Left lung (tissue), 10 donors: ENCODE results near the gene POLA1. TPM values are rescaled to one million over a fixed set of nuclear protein-coding genes. Genes with fewer than 3 reads are reported as not detected.

Experiments used
- ATAC-seq: fragments of 200-7000 bp; cut with Tn5 transposase; one replicate; pipeline ENCODE4 v1.9.1; 2020; ENCODE audit warnings: moderate library complexity
- DNase-seq, 4 donors: peaks; one replicate each; pipeline ENCODE4 v3.0.0-alpha.2; 2013 to 2020
- H3K27ac ChIP-seq, 2 donors: fragments of 200-600 bp; sonication (generic) in 1 of 2; one replicate each; pipeline versions ENCODE4 v1.5.0 to v1.8.0; 2020 to 2021
- H3K27me3 ChIP-seq, 2 donors: fragments of 200-600 bp; sonication (generic) in 1 of 2; one replicate each; pipeline versions ENCODE4 v1.5.0 to v1.8.0; 2020 to 2021
- H3K36me3 ChIP-seq, 2 donors: fragments of 200-600 bp; sonication (generic) in 1 of 2; one replicate each; pipeline versions ENCODE4 v1.5.0 to v1.8.0; 2020 to 2021
- H3K4me1 ChIP-seq, 2 donors: fragments of 200-600 bp; one replicate each; pipeline ENCODE4 v1.8.0; 2021
- H3K4me3 ChIP-seq, 2 donors: fragments of 200-600 bp; sonication (generic) in 1 of 2; one replicate each; pipeline versions ENCODE4 v1.5.0 to v1.8.0; 2020 to 2021; ENCODE audit warnings: mild to moderate bottlenecking in 1 of 2
- H3K9me3 ChIP-seq, 2 donors: fragments of 200-600 bp; sonication (generic) in 1 of 2; one replicate each; pipeline versions ENCODE4 v1.5.0 to v1.8.0; 2020 to 2021
- intact Hi-C, 2 donors: fragments of 100-400 bp; cut with DNase I; formaldehyde crosslinking; loops; one replicate each; pipeline versions ENCODE4 v1.11.2 to v1.14.2; 2022
- polyA plus RNA-seq, 6 donors: library from polyadenylated mRNA; unstranded; fragments of 120-200 nt; gene quantifications; one replicate each; pipeline ENCODE4 v1.2.1, GENCODE V29; 2013; ENCODE audit not compliant: insufficient read length in 6 of 6
- total RNA-seq, 2 donors: library from RNA; stranded (reverse); fragmentation: NEBNext Ultra II Directional; extraction: Animal tissue kit (Norgen Biotek cat#: 25700); gene quantifications; one replicate each; pipeline ENCODE4 v1.2.1, GENCODE V29; 2021
- TF ChIP-seq, protein P1 (sequence below), 2 donors: fragments of 200-600 bp; sonication (generic) in 1 of 2; IDR thresholded peaks; one replicate each; pipeline versions ENCODE4 v1.5.0 to v1.8.0; 2021; ENCODE audit warnings: antibody characterized with exemption in 2 of 2
- donor health status: DM: no; HTN: yes; CAD: no.
- donor health status: DM: no; HTN: no; CAD: no.

POLA1 gene
- total and polyA plus RNA-seq, 8 donors = 11.0 to 19.6 (median 15.8) TPM

DNA sequence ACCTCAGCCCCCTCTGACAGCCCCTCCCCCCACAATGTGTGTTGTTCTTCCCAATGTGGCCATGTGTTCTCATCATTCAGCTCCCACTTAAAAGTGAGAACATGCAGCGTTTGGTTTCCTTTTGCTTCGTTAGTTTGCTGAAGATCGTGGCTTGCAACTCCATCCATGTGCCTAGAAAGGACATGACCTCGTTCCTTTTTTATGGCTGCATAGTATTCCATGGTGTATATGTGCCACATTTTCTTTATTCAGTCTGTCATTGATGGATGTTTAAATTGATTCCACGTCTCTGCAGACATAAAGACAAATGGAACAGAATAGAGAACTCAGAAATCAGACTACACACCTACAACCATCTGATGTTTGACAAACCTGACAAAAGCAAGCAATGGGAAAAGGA lies 276.1 kb downstream of the POLA1 start:
- Histone ChIP-seq H3K4me3 (no peak overlapping the region), H3K36me3 (no peaks in the 10 kb centered on the region), H3K27me3 (no peaks in the 10 kb centered on the region), H3K9me3 (no peaks in the 10 kb centered on the region), H3K27ac (no peak overlapping the region), H3K4me1 (no peaks in the 10 kb centered on the region)
- DNase-seq = no peak
- TF ChIP-seq, protein P1, sequence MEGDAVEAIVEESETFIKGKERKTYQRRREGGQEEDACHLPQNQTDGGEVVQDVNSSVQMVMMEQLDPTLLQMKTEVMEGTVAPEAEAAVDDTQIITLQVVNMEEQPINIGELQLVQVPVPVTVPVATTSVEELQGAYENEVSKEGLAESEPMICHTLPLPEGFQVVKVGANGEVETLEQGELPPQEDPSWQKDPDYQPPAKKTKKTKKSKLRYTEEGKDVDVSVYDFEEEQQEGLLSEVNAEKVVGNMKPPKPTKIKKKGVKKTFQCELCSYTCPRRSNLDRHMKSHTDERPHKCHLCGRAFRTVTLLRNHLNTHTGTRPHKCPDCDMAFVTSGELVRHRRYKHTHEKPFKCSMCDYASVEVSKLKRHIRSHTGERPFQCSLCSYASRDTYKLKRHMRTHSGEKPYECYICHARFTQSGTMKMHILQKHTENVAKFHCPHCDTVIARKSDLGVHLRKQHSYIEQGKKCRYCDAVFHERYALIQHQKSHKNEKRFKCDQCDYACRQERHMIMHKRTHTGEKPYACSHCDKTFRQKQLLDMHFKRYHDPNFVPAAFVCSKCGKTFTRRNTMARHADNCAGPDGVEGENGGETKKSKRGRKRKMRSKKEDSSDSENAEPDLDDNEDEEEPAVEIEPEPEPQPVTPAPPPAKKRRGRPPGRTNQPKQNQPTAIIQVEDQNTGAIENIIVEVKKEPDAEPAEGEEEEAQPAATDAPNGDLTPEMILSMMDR (IDR thresholded peaks at IDR 0.05) = no peak
- ATAC-seq = no peak
- intact Hi-C loops = no loop called here

DNA sequence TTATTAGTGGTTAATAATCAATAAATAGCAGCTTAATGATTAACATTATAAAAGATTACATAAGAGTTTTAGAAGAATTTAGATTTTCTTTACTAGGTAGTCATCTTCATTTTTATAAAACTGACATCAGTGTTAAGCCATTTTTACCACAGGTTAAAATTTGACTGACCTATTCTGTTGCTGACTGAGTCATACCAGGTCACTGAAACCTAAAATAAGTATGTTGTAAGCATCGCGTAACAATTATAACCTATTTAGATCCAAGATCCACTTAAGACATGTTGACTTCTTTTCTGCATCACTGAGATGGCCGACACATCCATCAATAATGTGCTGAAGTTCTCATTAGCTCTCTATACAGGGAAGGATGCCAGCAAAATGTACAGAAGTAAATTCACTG lies 285.4 kb downstream of the POLA1 start:
- Histone ChIP-seq H3K27ac (no peak overlapping the region), H3K27me3 (no peaks in the 10 kb centered on the region), H3K4me1 (no peaks in the 10 kb centered on the region), H3K4me3 (no peak overlapping the region), H3K36me3 (no peaks in the 10 kb centered on the region), H3K9me3 (no peaks in the 10 kb centered on the region)
- no peak for DNase-seq
- ATAC-seq = no peak
- intact Hi-C loops = no loop called here
- TF ChIP-seq, protein P1 (IDR thresholded peaks at IDR 0.05) = no peak

DNA sequence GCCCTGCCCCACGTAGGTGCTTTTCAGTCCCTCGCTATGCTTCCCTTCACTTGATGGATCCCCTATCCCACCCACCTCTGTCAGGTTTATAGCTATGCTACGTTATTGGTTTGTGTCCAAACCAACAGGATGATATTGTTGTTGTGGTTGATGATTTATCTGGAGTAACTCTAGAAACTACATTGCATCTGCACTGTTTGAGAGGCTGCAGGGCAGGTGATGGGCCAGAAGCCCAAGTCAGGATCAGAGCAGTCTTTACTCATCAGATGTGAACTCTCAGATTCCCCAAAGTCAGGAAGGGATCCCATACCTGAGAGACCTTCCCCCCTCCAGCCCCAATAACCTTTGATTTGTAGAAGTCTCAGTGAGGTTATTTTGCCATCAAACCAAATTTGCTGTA lies 287.3 kb downstream of the POLA1 start:
- intact Hi-C loops = no loop called here
- TF ChIP-seq, protein P1 (IDR thresholded peaks at IDR 0.05) = no peak
- H3K36me3 ChIP-seq = no peaks in the 10 kb centered on the region
- DNase-seq (no peak), ATAC-seq (no peak)
- no peak overlapping the region for H3K4me3 ChIP-seq
- H3K27ac ChIP-seq = no peak overlapping the region
- H3K4me1 ChIP-seq = no peaks in the 10 kb centered on the region
- no peaks in the 10 kb centered on the region for H3K27me3 ChIP-seq
- H3K9me3 ChIP-seq = no peaks in the 10 kb centered on the region

DNA sequence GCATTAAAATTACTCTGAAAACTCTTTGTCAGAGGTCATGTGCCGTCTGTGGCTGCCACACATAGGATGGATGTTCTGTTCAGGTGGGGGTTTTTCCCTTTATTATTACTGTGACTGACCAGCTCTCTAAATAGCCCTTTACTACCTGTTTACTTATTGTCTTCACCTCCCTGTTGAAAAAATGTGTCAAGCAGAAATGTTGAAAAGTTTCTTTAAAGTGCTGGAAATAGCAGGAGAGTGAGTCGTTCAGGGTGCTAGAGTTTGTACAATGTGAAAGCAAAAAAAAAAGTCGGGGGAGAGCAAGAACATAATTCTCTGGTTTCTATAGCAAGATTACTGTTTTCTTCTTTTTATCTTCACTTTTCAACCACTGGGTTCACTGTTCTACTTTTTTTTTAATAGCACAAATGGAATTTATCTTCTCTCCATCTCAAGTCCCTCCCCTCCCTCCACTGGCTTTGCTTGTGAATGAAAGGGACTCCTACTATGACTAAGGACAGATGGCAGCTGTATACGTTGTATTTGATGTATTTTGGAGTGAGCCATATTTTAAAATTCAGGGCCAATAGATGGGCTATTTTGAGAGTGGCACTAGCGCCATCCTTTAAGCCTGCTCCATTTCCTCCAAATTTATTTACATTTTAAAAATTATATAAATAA lies 288.7 kb downstream of the POLA1 start:
- intact Hi-C loops = no loop called here
- Histone ChIP-seq H3K36me3 (no peaks in the 10 kb centered on the region), H3K27ac (no peak overlapping the region), H3K27me3 (no peaks in the 10 kb centered on the region), H3K9me3 (no peaks in the 10 kb centered on the region), H3K4me1 (no peaks in the 10 kb centered on the region), H3K4me3 (no peak overlapping the region)
- no peak for DNase-seq
- TF ChIP-seq, protein P1 (IDR thresholded peaks at IDR 0.05) = no peak
- ATAC-seq = no peak

DNA sequence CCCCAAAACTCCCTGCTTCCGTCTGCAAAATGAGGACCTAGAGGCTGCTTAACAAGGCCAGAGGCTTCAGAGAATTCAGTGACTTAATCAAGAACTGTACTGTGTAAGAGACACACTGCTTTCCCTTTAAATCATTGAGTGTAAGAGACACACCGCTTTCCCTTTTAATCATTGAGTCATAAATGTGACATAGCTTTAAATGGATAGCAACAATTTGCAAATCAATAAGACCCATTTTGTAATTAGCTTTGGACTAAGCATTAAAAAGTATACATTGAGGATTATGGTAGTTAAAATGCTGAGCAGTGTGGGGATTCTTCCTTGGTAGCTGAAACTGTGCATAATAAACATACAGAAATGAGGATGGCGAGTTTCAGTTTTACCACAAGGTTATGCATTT lies 290.2 kb downstream of the POLA1 start:
- Histone ChIP-seq H3K36me3 (no peaks in the 10 kb centered on the region), H3K27ac (no peak overlapping the region), H3K4me3 (no peak overlapping the region), H3K27me3 (no peaks in the 10 kb centered on the region), H3K4me1 (no peaks in the 10 kb centered on the region), H3K9me3 (no peaks in the 10 kb centered on the region)
- DNase-seq = no peak
- TF ChIP-seq, protein P1 (IDR thresholded peaks at IDR 0.05) = no peak
- ATAC-seq = no peak
- intact Hi-C loops = no loop called here
